Astrocyte (in vitro differentiated cells and primary cell): ENCODE results near the gene KIF5A. TPM values are rescaled to one million over a fixed set of nuclear protein-coding genes. Genes with fewer than 3 reads are reported as not detected.
"Not testable (repeated sequence)": the region's sequence is repeated elsewhere in the genome, so short reads cannot be mapped to it uniquely, and the experiment has no call there.

ENCODE experiments used
- DNase-seq: peaks from one replicate; pipeline ENCODE4 v3.0.0-alpha.2; 2010; ENCODE audit warnings: low read depth
- FAIRE-seq: peaks from 2 replicates; lab custom pipeline; 2011; peaks lifted over from hg19 to GRCh38; lab: Jason Lieb, UNC
- H2AFZ ChIP-seq: 2 replicates; pipeline ENCODE4 v1.6.0; 2012; ENCODE audit warnings: low read depth, low read length, inconsistent platforms
- H3K27ac ChIP-seq: 2 replicates; pipeline ENCODE4 v1.5.1; 2011; ENCODE audit warnings: low read depth, low read length, inconsistent platforms
- H3K27me3 ChIP-seq: 2 replicates; pipeline ENCODE4 v1.6.0; 2011; ENCODE audit warnings: low read length, inconsistent platforms; ENCODE audit not compliant: insufficient read depth
- H3K36me3 ChIP-seq: 2 replicates; pipeline ENCODE4 v1.5.1; 2011; ENCODE audit warnings: low read length, inconsistent platforms; ENCODE audit not compliant: insufficient read depth
- H3K4me1 ChIP-seq: 2 replicates; pipeline ENCODE4 v1.5.1; 2011; ENCODE audit warnings: low read length, inconsistent platforms; ENCODE audit not compliant: insufficient read depth
- H3K4me2 ChIP-seq: 2 replicates; pipeline ENCODE4 v1.6.0; 2012; ENCODE audit warnings: low read length, inconsistent platforms
- H3K4me3 ChIP-seq: 2 replicates; pipeline ENCODE4 v1.5.1; 2011; ENCODE audit warnings: low read depth, mild to moderate bottlenecking, low read length, inconsistent platforms; ENCODE audit not compliant: insufficient read depth
- H3K79me2 ChIP-seq: 2 replicates; pipeline ENCODE4 v1.6.0; 2012; ENCODE audit warnings: mild to moderate bottlenecking, low read length, inconsistent platforms; ENCODE audit not compliant: insufficient read depth
- H3K9ac ChIP-seq: 2 replicates; pipeline ENCODE4 v1.6.0; 2012; ENCODE audit warnings: mild to moderate bottlenecking, low read length, inconsistent platforms
- H3K9me3 ChIP-seq: 2 replicates; pipeline ENCODE4 v1.5.1; 2012; ENCODE audit warnings: low read depth, mild to moderate bottlenecking, low read length, inconsistent platforms; ENCODE audit not compliant: insufficient read depth
- H4K20me1 ChIP-seq: 2 replicates; pipeline ENCODE4 v1.6.0; 2012; ENCODE audit warnings: low read length, inconsistent platforms; ENCODE audit not compliant: insufficient read depth
- H3K27ac Mint-ChIP-seq: one replicate; pipeline ENCODE4 v1.8.0; 2021; ENCODE audit warnings: mild to moderate bottlenecking, mixed read lengths; ENCODE audit not compliant: unreplicated experiment
- H3K27me3 Mint-ChIP-seq: one replicate; pipeline ENCODE4 v1.8.0; 2021; ENCODE audit warnings: low read depth, mixed read lengths; ENCODE audit not compliant: unreplicated experiment
- H3K36me3 Mint-ChIP-seq: one replicate; pipeline ENCODE4 v1.8.0; 2021; ENCODE audit warnings: low read depth, mixed read lengths; ENCODE audit not compliant: unreplicated experiment
- H3K4me1 Mint-ChIP-seq: one replicate; pipeline ENCODE4 v1.8.0; 2021; ENCODE audit warnings: low read depth, mixed read lengths; ENCODE audit not compliant: unreplicated experiment
- H3K4me3 Mint-ChIP-seq: one replicate; pipeline ENCODE4 v1.8.0; 2021; ENCODE audit warnings: mild to moderate bottlenecking, moderate library complexity, mixed read lengths; ENCODE audit not compliant: unreplicated experiment
- H3K9me3 Mint-ChIP-seq: one replicate; pipeline ENCODE4 v1.8.0; 2021; ENCODE audit warnings: mild to moderate bottlenecking, mixed read lengths; ENCODE audit not compliant: unreplicated experiment
- EZH2 ChIP-seq: IDR thresholded peaks from 2 replicates; pipeline ENCODE4 v1.6.1; 2012; ENCODE audit warnings: mild to moderate bottlenecking, low read length, inconsistent platforms; ENCODE audit not compliant: insufficient read depth
- total RNA-seq: library from RNA; stranded (reverse); gene quantifications from 2 replicates; pipeline ENCODE4 v1.2.1, GENCODE V29; 2021
- TF ChIP-seq, protein P1 (sequence below): IDR thresholded peaks from 2 replicates; pipeline ENCODE4 v1.5.1; 2011; ENCODE audit warnings: low read depth, mild to moderate bottlenecking, inconsistent platforms, low read length, moderate library complexity; ENCODE audit not compliant: insufficient read depth

KIF5A gene
- total RNA-seq, 1 donor from 2014 or later: 7.2 TPM

DNA sequence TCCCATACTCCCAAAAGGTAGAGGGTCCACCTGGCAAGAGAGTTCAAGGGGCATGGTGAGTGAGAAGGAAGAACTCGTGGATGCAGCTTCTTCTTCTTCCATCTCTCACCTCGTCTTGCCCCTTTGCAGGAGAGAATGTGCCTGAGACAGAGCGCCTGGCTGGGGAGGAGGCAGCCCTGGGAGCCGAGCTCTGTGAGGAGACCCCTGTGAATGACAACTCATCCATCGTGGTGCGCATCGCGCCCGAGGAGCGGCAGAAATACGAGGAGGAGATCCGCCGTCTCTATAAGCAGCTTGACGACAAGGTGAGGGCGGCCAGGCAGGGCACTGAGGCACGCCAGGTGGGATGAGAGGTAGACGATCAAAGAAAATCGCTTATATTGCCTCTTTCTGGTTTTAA is 20.0 kb downstream of the KIF5A start:
- Histone ChIP-seq H3K9ac (no peak overlapping the region), H3K9me3 (no peaks in the 10 kb centered on the region), H3K4me1 (no peaks in the 10 kb centered on the region), H3K4me3 (no peak overlapping the region), H2AFZ (no peak overlapping the region), H3K27ac (no peak overlapping the region), H3K4me2 (no peak overlapping the region), H3K36me3 (no peaks in the 10 kb centered on the region), H3K27me3 (no peaks in the 10 kb centered on the region), H4K20me1 (no peaks in the 10 kb centered on the region), H3K79me2 (no peaks in the 10 kb centered on the region)
- Mint-ChIP-seq H3K36me3 (peaks cover 35% of the 10 kb centered on the region), H3K4me1 (no peaks in the 10 kb centered on the region), H3K27ac (no peak overlapping the region), H3K9me3 (no peaks in the 10 kb centered on the region), H3K4me3 (no peak overlapping the region), H3K27me3 (peaks cover 3% of the 10 kb centered on the region)
- FAIRE-seq (no peak), DNase-seq (no peak)
- TF ChIP-seq, protein P1, sequence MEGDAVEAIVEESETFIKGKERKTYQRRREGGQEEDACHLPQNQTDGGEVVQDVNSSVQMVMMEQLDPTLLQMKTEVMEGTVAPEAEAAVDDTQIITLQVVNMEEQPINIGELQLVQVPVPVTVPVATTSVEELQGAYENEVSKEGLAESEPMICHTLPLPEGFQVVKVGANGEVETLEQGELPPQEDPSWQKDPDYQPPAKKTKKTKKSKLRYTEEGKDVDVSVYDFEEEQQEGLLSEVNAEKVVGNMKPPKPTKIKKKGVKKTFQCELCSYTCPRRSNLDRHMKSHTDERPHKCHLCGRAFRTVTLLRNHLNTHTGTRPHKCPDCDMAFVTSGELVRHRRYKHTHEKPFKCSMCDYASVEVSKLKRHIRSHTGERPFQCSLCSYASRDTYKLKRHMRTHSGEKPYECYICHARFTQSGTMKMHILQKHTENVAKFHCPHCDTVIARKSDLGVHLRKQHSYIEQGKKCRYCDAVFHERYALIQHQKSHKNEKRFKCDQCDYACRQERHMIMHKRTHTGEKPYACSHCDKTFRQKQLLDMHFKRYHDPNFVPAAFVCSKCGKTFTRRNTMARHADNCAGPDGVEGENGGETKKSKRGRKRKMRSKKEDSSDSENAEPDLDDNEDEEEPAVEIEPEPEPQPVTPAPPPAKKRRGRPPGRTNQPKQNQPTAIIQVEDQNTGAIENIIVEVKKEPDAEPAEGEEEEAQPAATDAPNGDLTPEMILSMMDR: no peak
- TF ChIP-seq EZH2: no peak

DNA sequence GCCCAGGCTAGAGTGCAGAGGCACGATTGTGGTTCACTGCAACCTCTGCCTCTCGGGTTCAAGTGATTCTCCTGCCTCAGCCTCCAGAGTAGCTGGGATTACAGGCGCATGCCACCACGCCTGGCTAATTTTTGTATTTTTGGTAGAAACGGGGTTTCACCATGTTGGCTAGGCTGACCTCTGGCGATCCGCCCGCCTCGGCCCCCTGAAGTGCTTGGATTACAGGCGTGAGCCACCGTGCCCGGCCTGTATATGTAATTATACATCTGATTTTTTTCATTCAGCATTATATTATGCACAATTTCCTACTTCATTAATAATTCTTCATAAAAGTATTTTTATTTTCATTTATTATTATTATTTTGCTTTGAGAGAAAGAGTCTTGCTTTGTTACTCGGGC is 20.6 kb downstream of the KIF5A start:
- not testable (repeated sequence) for H3K79me2 ChIP-seq, H3K9ac ChIP-seq, H3K27ac Mint-ChIP-seq, DNase-seq, H3K27ac ChIP-seq, H4K20me1 ChIP-seq, FAIRE-seq, H3K27me3 ChIP-seq, H3K4me3 Mint-ChIP-seq, H3K4me2 ChIP-seq, H3K36me3 ChIP-seq, H3K4me3 ChIP-seq, H3K9me3 ChIP-seq, H3K9me3 Mint-ChIP-seq, H3K4me1 Mint-ChIP-seq, H3K27me3 Mint-ChIP-seq, H2AFZ ChIP-seq, H3K4me1 ChIP-seq
- H3K36me3 Mint-ChIP-seq: peaks cover 40% of the 10 kb centered on the region

DNA sequence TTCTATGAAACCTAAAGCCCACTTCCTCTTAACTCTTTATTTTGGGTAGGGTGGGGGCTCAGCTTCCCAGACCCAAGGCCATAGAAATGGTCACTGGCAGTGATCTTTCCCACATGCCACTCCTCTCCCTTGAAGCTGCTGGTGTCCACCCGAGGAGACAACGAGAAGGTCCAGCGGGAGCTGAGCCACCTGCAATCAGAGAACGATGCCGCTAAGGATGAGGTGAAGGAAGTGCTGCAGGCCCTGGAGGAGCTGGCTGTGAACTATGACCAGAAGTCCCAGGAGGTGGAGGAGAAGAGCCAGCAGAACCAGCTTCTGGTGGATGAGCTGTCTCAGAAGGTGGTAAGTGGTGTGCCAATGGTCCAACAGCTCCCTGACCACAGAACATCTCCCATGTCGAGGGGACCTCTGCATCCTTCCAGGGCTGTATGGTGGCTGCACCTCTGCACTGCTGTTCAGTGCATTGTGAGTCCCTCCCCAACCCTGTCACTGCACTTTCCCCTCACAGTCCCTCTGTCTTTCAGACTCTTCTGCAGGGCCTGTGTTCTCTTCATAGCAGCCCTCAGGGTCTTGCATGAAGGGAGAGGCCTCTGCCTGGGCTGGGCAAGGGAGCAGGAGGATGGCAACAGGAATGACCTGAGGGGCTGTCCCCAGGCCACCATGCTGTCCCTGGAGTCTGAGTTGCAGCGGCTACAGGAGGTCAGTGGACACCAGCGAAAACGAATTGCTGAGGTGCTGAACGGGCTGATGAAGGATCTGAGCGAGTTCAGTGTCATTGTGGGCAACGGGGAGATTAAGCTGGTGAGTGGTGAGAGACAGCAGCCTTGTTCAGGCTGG is 22.3 kb downstream of the KIF5A start:
- Histone ChIP-seq H3K4me3 (no peak overlapping the region), H2AFZ (no peak overlapping the region), H3K27ac (no peak overlapping the region), H3K4me2 (no peak overlapping the region), H3K4me1 (no peaks in the 10 kb centered on the region), H3K9me3 (no peaks in the 10 kb centered on the region), H3K27me3 (no peaks in the 10 kb centered on the region), H3K9ac (no peak overlapping the region), H4K20me1 (no peaks in the 10 kb centered on the region), H3K79me2 (no peaks in the 10 kb centered on the region), H3K36me3 (no peaks in the 10 kb centered on the region)
- H3K4me3 Mint-ChIP-seq: no peak overlapping the region
- H3K4me1 Mint-ChIP-seq: peaks cover 4% of the 10 kb centered on the region
- no peak for TF ChIP-seq EZH2
- TF ChIP-seq, protein P1: no peak
- FAIRE-seq (no peak), DNase-seq (no peak)
- H3K27me3 Mint-ChIP-seq: peaks cover 3% of the 10 kb centered on the region
- H3K9me3 Mint-ChIP-seq: peaks cover 9% of the 10 kb centered on the region
- peaks cover 54% of the 10 kb centered on the region for H3K36me3 Mint-ChIP-seq
- no peak overlapping the region for H3K27ac Mint-ChIP-seq
